GM21526 (cell line): ENCODE data around the gene FGFR4.
"Not testable (repeated sequence)": the region's sequence is repeated elsewhere in the genome, so short reads cannot be mapped to it uniquely, and the experiment has no call there.

ENCODE experiments used
- ATAC-seq: cut with Tn5 transposase; IDR thresholded peaks from one replicate; pipeline ENCODE4 v1.9.1; 2021; ENCODE audit warnings: moderate library complexity; ENCODE audit not compliant: unreplicated experiment, low FRiP score

FGFR4 gene

DNA sequence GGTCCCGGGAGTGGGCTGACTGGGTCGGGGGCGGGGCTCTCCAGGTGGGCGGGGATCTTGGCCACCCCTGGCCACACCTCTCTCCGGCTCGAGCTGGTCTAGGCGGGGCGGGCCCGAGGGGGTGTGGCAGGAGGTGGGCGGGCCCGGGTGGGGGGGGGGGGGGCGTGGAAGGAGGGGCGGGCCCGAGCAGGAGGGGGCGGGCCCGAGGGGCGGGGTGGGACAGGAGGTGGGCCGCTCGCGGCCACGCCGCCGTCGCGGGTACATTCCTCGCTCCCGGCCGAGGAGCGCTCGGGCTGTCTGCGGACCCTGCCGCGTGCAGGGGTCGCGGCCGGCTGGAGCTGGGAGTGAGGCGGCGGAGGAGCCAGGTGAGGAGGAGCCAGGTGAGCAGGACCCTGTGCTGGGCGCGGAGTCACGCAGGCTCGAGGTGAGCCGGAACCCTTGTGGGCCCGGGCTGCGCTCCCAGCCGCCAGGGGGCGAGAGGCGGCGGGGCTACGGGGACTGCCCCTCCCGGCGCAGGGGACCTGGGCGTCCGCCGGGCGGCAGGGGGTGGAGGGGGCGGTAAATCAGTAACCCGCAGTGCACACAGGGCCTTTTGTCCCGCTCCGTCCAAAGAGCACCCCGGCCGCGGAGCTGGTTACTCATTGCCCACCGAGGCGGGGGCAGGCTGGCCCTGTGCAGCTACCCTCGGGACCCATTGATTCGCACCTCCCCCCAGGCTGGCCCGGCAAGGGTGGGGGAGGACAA lies at the start of gene FGFR4:
FGFR4 (plus strand) TSS at position 262 of the 744 bp plus-strand sequence. CDS start 2,688 bp downstream, outside the sequence.
- ATAC-seq: no peak

DNA sequence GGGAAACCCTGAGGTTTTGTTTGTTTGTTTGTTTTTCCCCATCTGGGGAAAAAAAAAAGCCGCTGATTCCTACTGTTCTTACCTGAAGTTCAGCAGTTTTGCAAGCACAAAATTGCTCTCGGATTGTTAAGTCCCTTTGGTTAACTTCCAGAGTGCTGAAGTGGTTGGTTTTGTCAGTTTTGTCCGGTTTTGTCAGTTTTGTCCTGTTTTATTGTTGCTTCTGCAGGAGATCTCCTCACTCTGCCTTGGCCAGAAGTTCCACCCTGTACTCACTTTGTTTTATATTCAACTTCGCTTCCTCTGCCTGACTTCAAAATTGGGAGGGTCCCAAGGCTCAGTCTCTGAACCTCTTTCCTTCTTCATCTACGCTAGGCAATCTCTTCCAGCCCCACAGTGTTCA lies 49.8 kb upstream of the FGFR4 start:
- ATAC-seq: no peak

DNA sequence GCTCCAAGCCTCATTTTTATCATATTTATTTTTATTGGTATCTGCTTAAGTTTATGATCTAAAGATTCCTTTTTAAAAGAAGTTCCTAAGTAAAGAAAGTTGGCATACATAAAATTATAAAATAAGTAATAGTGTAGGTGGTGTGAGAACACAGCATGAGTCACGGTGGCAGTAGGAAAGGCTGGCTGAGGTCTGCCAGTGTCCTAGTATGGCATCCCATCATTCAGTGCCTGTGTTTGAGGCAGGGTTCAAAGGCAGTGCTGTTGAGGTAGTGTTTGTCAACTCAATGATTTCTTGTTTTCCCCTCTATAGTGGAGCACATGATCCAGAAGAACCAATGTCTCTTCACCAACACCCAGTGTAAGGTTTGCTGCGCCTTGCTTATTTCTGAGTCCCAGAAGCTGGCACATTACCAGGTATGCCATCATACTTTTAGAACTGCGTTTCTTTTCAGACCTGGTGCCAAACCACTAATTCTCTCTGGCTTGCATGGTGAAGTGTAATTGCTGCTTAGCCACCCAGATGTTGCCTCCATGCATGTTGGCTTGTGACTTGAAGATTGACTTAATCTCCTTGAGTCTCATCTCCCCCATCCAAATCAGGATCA lies 45.8 kb upstream of the FGFR4 start:
- no peak for ATAC-seq

DNA sequence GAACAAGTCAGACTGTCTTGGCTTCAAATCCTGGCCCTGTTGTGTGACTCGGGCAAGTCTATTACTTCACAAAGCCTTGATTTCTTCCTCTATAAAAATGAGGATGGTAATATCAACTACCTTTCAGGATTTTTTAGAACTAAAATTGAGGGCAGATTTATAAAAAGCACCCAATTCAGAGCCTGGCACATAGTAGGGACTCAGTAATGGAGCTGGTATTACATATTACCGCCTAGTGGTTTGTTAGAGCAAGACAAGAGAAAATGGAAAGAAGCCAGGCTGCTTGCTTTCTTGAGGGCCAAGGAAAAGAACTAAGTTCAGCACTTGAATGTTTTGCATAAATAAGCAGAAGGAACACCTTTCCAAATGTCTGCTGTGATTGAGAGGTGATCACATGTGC lies 44.8 kb upstream of the FGFR4 start:
- ATAC-seq: no peak

DNA sequence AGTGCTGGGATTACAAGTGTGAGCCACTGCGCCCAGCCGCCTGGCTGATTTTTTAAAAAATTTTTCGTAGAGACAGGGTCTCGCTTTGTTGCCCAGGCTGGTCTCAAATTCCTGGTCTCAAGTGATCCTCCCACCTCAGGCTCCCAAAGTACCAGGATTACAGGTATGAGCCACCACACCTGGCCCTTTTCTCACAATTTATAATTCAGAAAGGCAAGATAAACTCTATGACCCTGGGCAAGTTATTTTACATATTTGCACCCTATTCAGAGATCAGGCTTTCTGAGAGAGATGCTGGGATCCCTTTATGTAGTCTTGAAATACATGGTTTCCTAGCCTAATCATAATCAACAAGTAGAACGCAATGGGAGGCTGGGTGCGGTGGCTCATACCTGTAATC lies 43.6 kb upstream of the FGFR4 start:
- no peak for ATAC-seq

DNA sequence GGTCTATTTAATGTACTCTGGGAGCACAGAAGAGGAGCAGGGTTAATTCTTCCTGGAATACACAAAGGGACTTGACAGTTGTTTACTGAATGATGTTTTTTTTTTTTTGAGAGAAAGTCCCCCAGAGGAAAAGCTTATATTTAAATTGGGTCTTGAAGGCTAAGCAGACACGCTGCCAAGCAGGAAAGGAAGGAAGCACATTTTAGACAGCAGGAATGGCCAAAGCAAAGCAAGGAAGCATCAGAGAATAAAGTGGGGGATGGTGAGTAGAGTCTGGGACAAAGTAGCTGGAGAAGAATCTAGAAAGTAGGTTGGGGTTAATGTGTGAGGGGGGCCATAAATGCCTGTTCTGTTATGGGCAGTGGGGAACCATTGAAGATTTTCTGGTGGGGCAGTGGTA lies 42.8 kb upstream of the FGFR4 start:
- ATAC-seq: no peak

DNA sequence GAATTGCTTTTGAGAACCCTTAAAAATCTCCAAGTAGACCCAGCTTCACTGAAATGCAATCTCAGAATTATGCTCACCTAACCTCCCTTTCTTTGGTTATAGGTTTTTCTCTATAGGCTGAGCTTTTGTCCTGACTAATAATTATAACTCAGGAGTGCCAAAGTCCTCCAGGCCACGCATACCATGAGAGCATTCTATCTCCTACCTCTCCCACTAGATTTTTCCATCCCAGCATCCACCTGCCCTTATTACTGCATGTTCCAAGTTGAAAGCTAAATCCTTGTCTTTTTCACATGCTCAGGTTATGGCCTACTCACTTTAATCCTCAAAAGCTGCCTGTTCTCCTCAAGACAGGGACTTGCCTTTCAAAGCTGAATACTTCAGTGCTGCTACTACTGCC lies 42.1 kb upstream of the FGFR4 start:
- ATAC-seq: no peak

DNA sequence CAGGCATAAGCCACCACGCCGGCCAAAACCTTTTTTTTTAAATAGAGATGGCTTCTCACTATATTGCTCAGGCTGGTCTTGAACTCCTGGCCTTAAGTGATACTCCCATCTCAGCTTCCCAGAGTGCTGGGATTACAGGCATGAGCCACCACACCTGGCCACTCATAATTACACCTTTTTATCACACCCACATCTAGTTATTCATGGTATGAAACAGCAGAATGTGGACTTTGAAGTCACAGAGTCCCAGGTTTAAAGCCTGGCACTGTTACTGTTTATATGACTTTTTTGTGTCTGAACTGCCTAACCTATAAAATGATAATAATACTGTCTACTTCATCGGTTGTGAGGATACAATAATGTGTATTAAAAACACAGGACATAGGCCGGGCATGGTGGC lies 41.1 kb upstream of the FGFR4 start:
- no peak for ATAC-seq

DNA sequence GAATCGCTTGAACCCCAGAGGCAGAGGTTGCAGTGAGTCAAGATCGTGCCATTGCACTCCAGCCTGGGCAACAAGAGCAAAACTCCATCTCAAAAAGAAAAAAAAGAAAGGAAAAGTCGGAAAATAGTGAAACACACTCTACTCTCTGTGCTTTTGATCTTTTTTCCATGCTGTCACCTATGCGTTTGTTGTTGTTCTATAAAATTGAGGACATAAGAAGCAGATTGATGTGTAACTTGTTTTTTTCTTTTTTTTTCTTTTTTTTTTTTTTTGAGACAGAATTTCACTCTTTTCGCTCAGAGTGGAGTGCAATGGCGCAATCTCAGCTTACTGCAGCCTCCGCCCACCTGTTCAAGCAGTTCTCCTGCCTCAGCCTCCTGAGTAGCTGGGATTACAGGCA lies 38.2 kb upstream of the FGFR4 start:
- ATAC-seq: not testable (repeated sequence)

DNA sequence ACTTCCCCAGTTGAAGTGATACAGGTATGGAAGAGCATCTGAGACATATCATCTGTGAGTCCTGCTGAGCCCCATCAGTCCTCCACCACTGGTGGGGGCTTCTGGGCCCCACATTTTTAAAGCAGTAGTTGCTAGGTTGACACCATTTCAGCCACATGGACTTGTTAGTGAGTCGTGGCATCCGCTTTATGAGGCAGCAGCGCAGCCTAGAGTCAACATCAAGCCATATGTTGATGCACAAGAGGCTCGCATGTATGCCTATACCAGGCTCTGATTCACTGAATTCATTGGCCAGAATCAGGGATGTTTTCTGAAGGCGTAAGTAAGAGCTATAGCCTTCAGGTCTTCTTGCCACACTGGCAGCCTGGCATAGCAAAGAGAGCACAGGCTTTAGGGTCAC lies 37.4 kb upstream of the FGFR4 start:
- ATAC-seq: no peak

DNA sequence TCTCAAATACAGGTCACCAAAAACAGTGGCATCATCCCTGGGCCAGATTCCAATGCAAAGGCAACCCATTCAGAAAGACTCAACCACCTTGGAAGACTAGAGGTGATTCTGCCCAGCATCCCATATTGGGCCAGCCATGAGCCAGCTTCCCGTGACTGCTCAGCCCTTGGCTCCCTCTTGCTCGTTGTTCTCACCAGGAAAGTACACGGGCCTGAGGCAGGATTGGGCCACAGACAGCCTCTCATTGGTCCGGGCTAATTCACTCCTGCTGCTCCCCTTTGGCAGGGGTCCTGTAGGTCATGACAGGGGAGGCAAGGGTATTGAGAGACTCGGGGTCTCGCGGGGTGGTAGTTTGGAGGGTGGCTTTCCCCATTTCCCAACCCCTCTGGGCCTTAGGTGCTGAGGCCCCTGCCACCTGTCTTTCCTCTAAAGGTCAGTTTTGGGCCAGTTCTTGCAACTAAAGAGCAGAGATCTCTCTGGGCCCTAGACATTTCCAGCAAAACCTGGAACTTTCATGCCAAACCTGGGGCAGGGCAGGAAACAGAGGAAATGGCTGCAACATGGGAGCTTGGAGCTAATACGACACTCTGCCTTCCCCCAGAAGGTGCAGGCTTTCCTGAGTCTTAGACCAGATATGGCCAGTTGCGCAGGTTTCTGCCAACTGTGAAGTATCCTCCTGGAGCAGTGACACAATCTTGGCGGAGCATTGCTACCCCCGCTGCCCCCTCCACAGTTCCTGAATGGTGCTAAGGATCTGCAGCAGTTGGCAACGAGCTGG lies 22.0 kb upstream of the FGFR4 start:
- no peak for ATAC-seq

DNA sequence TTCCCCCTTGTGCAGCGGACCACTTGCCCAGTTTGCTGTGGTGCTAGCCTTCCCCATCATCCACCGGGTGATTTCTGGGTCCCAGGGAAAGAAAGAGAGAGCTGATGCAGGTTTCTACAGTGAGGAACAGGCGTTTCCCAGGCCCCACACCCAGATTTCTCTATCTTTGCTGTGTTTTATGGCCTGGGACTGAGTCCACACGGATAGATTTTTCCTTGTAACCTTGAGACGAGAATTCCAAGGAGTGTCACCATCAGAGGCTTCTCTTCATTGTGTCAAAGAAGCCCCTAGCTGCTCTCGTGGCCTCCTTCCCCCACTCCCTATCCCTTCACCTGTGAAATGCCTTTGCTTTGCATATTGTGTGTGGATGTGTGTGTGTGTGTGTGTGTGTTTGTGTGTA lies 21.2 kb upstream of the FGFR4 start:
- no peak for ATAC-seq

DNA sequence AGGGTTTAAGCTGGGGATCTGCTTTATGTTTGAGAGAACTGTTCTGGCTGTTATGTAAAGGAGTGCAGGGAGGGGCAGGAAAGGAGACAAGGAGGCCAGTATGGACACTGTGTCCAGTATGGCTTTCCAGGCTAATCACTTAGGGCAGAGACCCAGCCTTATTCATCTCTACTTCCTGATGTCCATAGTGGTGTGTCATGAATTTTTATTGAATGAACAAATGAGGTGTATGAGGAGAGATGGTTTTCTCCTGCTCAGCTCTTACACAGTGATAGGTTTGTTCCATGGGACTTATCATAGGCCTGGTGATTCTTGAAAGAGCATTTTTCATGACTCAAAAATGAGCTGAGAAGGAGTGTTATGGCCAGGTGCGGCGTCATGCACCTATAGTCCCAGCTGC lies 20.5 kb upstream of the FGFR4 start:
- no peak for ATAC-seq

DNA sequence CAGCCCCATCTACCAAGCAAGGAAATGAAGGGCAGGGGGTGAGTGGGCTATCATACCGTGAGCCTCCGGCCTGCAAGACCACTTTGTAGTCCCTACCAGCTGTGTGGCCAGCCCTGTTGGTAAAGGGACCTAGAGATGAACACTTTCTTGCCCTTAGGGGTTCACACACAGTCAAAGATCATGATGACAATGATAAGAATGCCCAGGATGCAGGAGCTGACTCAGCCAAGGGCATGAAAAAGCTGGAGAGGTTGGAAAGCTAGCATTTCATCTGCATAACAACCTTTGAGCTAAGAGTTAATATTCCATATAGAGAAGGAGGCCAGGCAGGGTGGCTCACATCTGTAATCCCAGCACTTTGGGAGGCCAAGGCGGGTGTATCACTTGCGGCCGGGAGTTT lies 19.2 kb upstream of the FGFR4 start:
- no peak for ATAC-seq

DNA sequence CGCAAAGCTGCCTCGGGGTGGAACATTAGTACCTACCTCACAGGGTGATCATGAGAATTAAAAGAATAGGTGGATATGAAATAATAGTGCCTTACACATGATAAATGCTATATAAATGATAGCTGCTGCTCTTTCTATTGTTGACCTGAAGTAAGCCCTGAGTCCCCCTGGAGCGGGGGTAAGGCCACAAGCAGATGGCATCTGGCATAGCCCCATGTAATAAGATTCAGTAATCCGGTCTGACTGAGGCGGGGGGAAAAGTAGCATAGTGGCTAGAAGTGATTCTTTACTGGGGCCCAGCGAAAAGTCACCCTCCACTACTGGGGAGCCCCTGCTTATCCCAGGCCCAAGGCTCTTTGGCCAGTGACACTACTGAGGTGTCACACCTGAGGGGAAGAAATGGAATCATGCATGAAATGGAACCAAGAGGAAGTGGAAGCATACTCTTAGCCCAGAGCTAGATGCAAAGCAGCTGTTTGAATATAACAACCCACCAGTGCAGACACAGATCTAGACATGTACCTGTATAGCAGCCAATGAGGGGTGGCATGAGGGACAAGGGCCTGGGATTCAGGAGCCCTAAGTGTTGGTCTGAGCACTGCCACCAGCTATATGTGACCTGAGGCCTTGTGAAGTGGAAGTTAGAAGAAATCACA lies 16.1 kb upstream of the FGFR4 start:
- ATAC-seq: no peak

DNA sequence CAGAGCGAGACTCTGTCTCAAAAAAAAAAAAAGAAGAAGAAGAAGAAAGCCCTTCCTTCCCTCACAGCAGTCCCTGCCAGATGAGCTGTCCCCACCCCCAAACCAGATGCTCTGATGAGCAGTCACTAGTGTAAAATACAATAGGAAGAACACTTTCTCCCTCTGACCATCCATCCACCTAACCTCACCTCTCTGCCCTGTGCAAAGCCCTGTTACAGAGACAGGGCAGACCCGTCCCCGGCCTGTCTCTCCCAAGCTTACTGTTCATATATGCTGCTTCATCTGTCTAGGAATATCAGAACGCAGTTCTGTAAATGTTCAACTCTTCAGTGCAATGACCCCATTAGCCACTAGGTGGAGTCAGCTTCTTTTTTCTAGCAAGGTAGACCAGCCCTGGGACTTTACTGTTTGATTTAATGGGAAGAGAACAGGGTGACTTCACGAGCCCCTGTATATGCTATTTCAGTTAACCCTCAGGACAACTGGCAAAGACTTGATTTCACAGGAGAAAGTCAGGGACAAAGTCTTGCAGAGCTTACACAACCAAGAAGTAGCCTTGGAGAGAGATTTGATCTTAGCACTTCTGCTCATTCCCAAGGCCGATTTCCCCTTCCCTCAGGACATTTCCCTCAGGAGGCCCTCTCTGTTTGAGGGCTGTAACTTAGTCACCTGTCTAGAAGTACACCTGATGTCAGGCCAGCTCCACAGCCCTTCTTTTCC lies 14.9 kb upstream of the FGFR4 start:
- ATAC-seq: peak; percentile 72

DNA sequence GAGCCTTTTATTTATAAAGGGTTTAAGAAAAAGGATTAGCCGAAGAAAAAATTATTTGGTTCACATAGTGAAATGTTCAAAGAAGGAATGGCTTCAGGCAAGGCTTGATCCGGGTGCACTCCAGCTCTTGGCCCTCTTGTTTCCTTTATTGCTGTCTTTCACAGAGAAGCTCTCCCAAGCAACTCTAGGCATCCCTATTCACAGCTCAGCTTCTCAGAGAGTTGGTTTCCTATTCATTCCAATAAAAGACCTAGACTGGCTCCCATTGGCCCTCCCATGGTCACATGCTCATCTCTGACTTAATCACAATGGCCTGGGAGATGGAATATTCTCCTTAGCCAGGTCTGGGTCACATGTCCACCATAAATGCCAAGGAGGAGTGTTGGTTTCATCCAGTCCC lies 9.4 kb upstream of the FGFR4 start:
- no peak for ATAC-seq

DNA sequence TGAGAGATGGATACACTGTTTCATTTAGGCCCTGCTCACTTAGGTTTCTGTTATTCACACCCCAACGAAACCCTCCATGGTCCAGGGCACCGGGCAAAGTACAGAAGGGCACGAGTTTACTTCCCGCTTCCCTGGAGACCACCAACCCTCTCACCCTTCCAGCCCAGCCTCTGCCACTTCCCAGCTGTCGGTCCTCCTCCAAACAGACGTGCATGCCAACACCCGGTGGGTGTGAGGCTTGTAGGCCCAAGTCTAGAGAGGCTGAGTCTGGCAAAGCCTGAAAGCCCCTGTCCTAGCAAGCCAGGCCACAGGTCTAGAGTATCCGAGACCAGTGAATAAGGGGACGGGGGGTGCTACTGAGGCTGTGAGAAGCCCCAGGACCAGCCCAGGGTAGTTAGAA lies 7.1 kb upstream of the FGFR4 start:
- ATAC-seq: no peak

DNA sequence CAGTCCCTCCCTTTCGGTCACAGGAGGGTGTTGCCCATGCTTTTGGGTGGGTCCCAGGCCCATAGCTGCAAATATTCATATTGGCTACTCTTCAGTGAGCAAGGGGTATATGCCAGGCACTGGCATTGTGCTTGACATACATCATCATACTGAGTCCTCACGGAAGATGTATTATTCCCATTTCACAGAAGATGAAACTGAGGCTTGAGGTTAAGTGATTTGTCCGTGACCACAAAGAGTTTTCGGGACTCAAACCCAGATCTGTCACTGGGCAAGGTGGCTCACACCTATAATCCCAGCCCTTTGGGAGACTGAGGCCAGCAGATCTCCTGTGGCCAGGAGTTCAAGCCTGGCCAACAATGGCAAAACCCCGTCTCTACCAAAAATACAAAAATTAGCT lies 6.5 kb upstream of the FGFR4 start:
- no peak for ATAC-seq

DNA sequence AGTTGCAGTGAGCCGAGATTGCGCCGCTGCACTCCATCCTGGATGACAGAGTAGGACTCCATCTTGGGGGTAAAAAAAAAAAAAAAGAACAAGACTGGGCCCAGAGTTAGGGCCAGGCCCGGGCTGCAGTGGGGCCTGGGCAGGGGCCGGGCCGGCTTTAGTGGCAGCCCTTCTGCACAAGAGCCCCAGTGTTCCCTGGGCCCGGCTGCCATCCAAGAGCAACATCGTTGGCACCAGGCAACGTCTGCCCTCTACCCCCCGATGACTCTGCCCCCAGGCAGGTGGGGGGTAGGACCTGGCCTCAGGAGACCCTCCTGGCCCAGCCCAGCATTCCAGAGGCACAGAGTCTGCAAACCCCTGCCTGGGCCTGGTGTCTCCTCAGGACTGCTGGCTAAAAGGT lies 4.9 kb upstream of the FGFR4 start:
- no peak for ATAC-seq

DNA sequence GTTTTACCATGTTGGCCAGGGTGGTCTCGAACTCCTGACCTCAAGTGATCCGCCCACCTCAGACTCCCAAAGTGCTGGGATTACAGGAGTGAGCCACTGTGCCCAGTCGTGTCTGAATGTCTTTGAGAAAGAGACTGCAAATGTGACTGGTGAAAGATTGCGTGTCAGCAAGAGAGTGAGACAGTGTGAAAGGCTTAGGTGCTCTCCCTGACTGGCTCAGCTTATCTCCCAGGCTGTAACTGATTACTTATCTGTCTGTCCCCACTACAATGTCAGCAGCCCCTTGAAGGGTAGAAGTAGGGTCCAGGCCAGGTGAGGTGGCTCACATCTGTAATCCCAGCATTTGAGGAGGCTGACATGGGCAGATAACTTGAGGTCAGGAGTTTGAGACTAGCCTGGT lies 3.4 kb upstream of the FGFR4 start:
- ATAC-seq: no peak
